Caco-2 (cell line): ENCODE results near the gene PTBP2. TPM values are rescaled to one million over a fixed set of nuclear protein-coding genes. Genes with fewer than 3 reads are reported as not detected.

Experiments
- BruUV-seq: library from RNA; stranded (reverse); fragments of 400-500 nt; replicated peaks from 2 replicates; lab custom pipeline; 2021; lab: Mats Ljungman, UMichigan
- CTCF ChIA-PET: fragments of 300-600 bp; sonication (Branson Sonifier 250); formaldehyde crosslinking; loops from one replicate; lab custom pipeline; 2022; ENCODE audit warnings: antibody characterized with exemption; lab: Charles Lee
- POLR2A ChIA-PET: fragments of 300-600 bp; sonication (Branson Sonifier 250); formaldehyde crosslinking; loops from one replicate; lab custom pipeline; 2022; ENCODE audit warnings: antibody characterized with exemption; lab: Charles Lee
- DNase-seq, 2 experiments: peaks; one replicate each; pipeline versions ENCODE4 v3.0.0 to v3.0.0-alpha.2; 2020 to 2022
- H3K27me3 ChIP-seq: replicated peaks from 2 replicates; pipeline ENCODE4 v1.6.0; 2011; ENCODE audit warnings: low read length; ENCODE audit not compliant: control insufficient read depth, insufficient read depth
- H3K36me3 ChIP-seq: 2 replicates; pipeline ENCODE4 v1.5.1; 2011; ENCODE audit warnings: low read length; ENCODE audit not compliant: control insufficient read depth, insufficient read depth
- H3K4me1 ChIP-seq: fragments of 250-450 bp; sonication (Bioruptor Pico); 2 replicates; pipeline ENCODE4 v1.5.1; 2020; ENCODE audit warnings: mild to moderate bottlenecking
- H3K4me3 ChIP-seq: 2 replicates; pipeline ENCODE4 v1.5.1; 2011; ENCODE audit warnings: low read depth, mild to moderate bottlenecking, control low read depth, low read length
- H3K9me3 ChIP-seq: fragments of 250-450 bp; sonication (Bioruptor Pico); 2 replicates; pipeline ENCODE4 v1.5.1; 2020; ENCODE audit warnings: mild to moderate bottlenecking, moderate library complexity
- H3K27ac Mint-ChIP-seq: one replicate; pipeline ENCODE4 v1.8.0; 2022; ENCODE audit warnings: mixed read lengths; ENCODE audit not compliant: unreplicated experiment
- H3K27me3 Mint-ChIP-seq: one replicate; pipeline ENCODE4 v1.8.0; 2022; ENCODE audit warnings: mixed read lengths; ENCODE audit not compliant: insufficient read depth, unreplicated experiment
- H3K36me3 Mint-ChIP-seq: one replicate; pipeline ENCODE4 v1.8.0; 2022; ENCODE audit warnings: mild to moderate bottlenecking, mixed read lengths; ENCODE audit not compliant: insufficient read depth, unreplicated experiment
- H3K4me1 Mint-ChIP-seq: one replicate; pipeline ENCODE4 v1.8.0; 2022; ENCODE audit warnings: low read depth, mixed read lengths; ENCODE audit not compliant: unreplicated experiment
- H3K4me3 Mint-ChIP-seq: one replicate; pipeline ENCODE4 v1.8.0; 2022; ENCODE audit warnings: mild to moderate bottlenecking, moderate library complexity, mixed read lengths; ENCODE audit not compliant: unreplicated experiment
- H3K9me3 Mint-ChIP-seq: one replicate; pipeline ENCODE4 v1.8.0; 2022; ENCODE audit warnings: mixed read lengths; ENCODE audit not compliant: unreplicated experiment
- intact Hi-C: fragments of 100-400 bp; cut with micrococcal nuclease; formaldehyde crosslinking; loops from one replicate; pipeline ENCODE4 v1.10.0; 2022; ENCODE audit not compliant: unreplicated experiment
- total RNA-seq: library from RNA; stranded (reverse); gene quantifications from 2 replicates; pipeline ENCODE4 v1.2.3, GENCODE V29; 2022
- TF ChIP-seq, protein P1 (sequence below), 2 experiments: fragments of 200-600 bp in 1 of 2; IDR thresholded peaks; 1 replicate in 1 of 2; 2 replicates in 1 of 2; pipeline versions ENCODE4 v1.5.1 to v1.8.0; 2011 to 2022; ENCODE audit warnings: antibody characterized with exemption in 1 of 2, control low read depth in 1 of 2, inconsistent platforms in 1 of 2, low read depth in 1 of 2, low read length in 1 of 2, mild to moderate bottlenecking in 1 of 2, moderate library complexity in 1 of 2; ENCODE audit not compliant: insufficient read depth in 1 of 2, severe bottlenecking in 1 of 2, unreplicated experiment in 1 of 2

Gene PTBP2
- total RNA-seq, 1 experiment from 2014 or later, result 11.3 TPM

GRCh38 chr1:96837781-96838216, 116.2 kb downstream of the PTBP2 start:
- intact Hi-C loops, result no loop called here
- CTCF ChIA-PET, result no interaction called here
- DNase-seq, result no peak
- H3K27me3 ChIP-seq, result no peaks in the 10 kb centered on the region
- H3K4me3 Mint-ChIP-seq, result no peak overlapping the region
- no peaks in the 10 kb centered on the region for H3K9me3 ChIP-seq
- no TSS peak for BruUV-seq
- TF ChIP-seq, protein P1, sequence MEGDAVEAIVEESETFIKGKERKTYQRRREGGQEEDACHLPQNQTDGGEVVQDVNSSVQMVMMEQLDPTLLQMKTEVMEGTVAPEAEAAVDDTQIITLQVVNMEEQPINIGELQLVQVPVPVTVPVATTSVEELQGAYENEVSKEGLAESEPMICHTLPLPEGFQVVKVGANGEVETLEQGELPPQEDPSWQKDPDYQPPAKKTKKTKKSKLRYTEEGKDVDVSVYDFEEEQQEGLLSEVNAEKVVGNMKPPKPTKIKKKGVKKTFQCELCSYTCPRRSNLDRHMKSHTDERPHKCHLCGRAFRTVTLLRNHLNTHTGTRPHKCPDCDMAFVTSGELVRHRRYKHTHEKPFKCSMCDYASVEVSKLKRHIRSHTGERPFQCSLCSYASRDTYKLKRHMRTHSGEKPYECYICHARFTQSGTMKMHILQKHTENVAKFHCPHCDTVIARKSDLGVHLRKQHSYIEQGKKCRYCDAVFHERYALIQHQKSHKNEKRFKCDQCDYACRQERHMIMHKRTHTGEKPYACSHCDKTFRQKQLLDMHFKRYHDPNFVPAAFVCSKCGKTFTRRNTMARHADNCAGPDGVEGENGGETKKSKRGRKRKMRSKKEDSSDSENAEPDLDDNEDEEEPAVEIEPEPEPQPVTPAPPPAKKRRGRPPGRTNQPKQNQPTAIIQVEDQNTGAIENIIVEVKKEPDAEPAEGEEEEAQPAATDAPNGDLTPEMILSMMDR (IDR thresholded peaks at IDR 0.05; ENCODE audit: insufficient read depth in 1 of 2, low read depth in 1 of 2, low read length in 1 of 2, severe bottlenecking in 1 of 2, unreplicated experiment in 1 of 2), result no peak
- H3K27me3 Mint-ChIP-seq, result no peaks in the 10 kb centered on the region
- H3K9me3 Mint-ChIP-seq, result no peaks in the 10 kb centered on the region
- no peaks in the 10 kb centered on the region for H3K4me1 ChIP-seq
- POLR2A ChIA-PET, result no interaction called here
- no peak overlapping the region for H3K4me3 ChIP-seq
- peak overlapping the region; percentile 40 for H3K27ac Mint-ChIP-seq
- no peaks in the 10 kb centered on the region for H3K36me3 ChIP-seq
- H3K4me1 Mint-ChIP-seq, result no peaks in the 10 kb centered on the region
- no peaks in the 10 kb centered on the region for H3K36me3 Mint-ChIP-seq

- Mint-ChIP-seq H3K9me3 (no peaks in the 10 kb centered on the region), H3K4me1 (no peaks in the 10 kb centered on the region), H3K4me3 (no peak overlapping the region), H3K36me3 (no peaks in the 10 kb centered on the region), H3K27me3 (no peaks in the 10 kb centered on the region), H3K27ac (no peak overlapping the region)
- no peaks in the 10 kb centered on the region for H3K4me1 ChIP-seq
- TF ChIP-seq, protein P1 (IDR thresholded peaks at IDR 0.05; ENCODE audit: insufficient read depth in 1 of 2, low read depth in 1 of 2, low read length in 1 of 2, severe bottlenecking in 1 of 2, unreplicated experiment in 1 of 2), result no peak
- DNase-seq, result no peak
- no peak overlapping the region for H3K4me3 ChIP-seq
- no peaks in the 10 kb centered on the region for H3K36me3 ChIP-seq
- H3K9me3 ChIP-seq, result no peaks in the 10 kb centered on the region
- H3K27me3 ChIP-seq, result no peaks in the 10 kb centered on the region
- no TSS peak for BruUV-seq
- intact Hi-C loops, result loop anchor here (10.0 kb wide), 1 partner anchor 606 kb away; no protein-coding TSS in a partner anchor
- POLR2A ChIA-PET, result no interaction called here
- CTCF ChIA-PET, result no interaction called here
These were observed 118.8 kb downstream of the PTBP2 start for GRCh38 chr1:96840396-96840795.

GRCh38 chr1:96842215-96842614, 120.6 kb downstream of the PTBP2 start:
- Histone ChIP-seq H3K4me1 (no peaks in the 10 kb centered on the region), H3K27me3 (no peaks in the 10 kb centered on the region), H3K36me3 (no peaks in the 10 kb centered on the region), H3K9me3 (no peaks in the 10 kb centered on the region), H3K4me3 (no peak overlapping the region)
- Mint-ChIP-seq H3K36me3 (no peaks in the 10 kb centered on the region), H3K27me3 (no peaks in the 10 kb centered on the region), H3K9me3 (no peaks in the 10 kb centered on the region), H3K4me1 (no peaks in the 10 kb centered on the region), H3K27ac (no peak overlapping the region), H3K4me3 (no peak overlapping the region)
- ChIA-PET POLR2A (no interaction called here), CTCF (no interaction called here)
- no peak for DNase-seq
- TF ChIP-seq, protein P1 (IDR thresholded peaks at IDR 0.05; ENCODE audit: insufficient read depth in 1 of 2, low read depth in 1 of 2, low read length in 1 of 2, severe bottlenecking in 1 of 2, unreplicated experiment in 1 of 2), result no peak
- BruUV-seq, result no TSS peak
- intact Hi-C loops, result loop anchor here (10.0 kb wide), 1 partner anchor 607 kb away; no protein-coding TSS in a partner anchor
